Esophagus squamous epithelium (tissue), 4 donors: ENCODE results near the gene LRRC8C.

ENCODE experiments used
- POLR2A ChIP-seq, 4 donors: fragments of 450-650 bp; IDR thresholded peaks; one replicate each; pipeline ENCODE4 v1.6.1; 2017; ENCODE audit warnings: antibody characterized with exemption in 4 of 4, mild to moderate bottlenecking in 4 of 4, moderate library complexity in 3 of 4
- TF ChIP-seq, protein P1 (sequence below), 6 experiments: fragments of 450-650 bp in 4 of 6; fragments of 200-600 bp in 2 of 6; sonication (generic) in 2 of 6; IDR thresholded peaks; one replicate each; pipeline ENCODE4 v1.5.1; 2016 to 2019; ENCODE audit warnings: antibody characterized with exemption in 6 of 6, mild to moderate bottlenecking in 4 of 6, moderate library complexity in 4 of 6

DNA sequence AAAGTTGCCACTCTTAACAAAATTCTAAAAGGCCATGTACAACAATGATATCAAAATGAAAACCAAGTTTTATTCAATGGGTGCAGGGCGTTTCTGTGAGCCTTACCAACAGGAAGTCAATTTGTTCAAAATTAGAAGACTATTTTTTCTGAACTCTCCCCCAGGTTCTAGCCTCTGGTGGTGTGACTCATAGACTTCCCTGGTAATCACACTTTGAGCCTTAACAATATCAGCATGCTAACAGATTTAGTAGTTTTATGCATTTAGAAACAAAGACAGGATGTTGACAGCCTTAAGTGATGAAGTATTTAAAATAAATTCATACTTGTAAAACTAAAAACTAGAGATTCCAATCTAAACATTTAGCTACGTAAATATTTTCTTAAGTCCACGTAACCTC, 88.4 kb downstream of the LRRC8C start:
- TF ChIP-seq, protein P1, sequence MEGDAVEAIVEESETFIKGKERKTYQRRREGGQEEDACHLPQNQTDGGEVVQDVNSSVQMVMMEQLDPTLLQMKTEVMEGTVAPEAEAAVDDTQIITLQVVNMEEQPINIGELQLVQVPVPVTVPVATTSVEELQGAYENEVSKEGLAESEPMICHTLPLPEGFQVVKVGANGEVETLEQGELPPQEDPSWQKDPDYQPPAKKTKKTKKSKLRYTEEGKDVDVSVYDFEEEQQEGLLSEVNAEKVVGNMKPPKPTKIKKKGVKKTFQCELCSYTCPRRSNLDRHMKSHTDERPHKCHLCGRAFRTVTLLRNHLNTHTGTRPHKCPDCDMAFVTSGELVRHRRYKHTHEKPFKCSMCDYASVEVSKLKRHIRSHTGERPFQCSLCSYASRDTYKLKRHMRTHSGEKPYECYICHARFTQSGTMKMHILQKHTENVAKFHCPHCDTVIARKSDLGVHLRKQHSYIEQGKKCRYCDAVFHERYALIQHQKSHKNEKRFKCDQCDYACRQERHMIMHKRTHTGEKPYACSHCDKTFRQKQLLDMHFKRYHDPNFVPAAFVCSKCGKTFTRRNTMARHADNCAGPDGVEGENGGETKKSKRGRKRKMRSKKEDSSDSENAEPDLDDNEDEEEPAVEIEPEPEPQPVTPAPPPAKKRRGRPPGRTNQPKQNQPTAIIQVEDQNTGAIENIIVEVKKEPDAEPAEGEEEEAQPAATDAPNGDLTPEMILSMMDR (IDR thresholded peaks at IDR 0.05), result no peak
- no peak for TF ChIP-seq POLR2A (IDR thresholded peaks at IDR 0.05)
